ENCODE results near the gene CNBD2. TPM values are rescaled to one million over a fixed set of nuclear protein-coding genes. Genes with fewer than 3 reads are reported as not detected.
"Not testable (repeated sequence)": the region's sequence is repeated elsewhere in the genome, so short reads cannot be mapped to it uniquely, and the experiment has no call there.

The CNBD2 gene
- total RNA-seq, 1 donor from 2014 or later = 3.1 TPM

DNA sequence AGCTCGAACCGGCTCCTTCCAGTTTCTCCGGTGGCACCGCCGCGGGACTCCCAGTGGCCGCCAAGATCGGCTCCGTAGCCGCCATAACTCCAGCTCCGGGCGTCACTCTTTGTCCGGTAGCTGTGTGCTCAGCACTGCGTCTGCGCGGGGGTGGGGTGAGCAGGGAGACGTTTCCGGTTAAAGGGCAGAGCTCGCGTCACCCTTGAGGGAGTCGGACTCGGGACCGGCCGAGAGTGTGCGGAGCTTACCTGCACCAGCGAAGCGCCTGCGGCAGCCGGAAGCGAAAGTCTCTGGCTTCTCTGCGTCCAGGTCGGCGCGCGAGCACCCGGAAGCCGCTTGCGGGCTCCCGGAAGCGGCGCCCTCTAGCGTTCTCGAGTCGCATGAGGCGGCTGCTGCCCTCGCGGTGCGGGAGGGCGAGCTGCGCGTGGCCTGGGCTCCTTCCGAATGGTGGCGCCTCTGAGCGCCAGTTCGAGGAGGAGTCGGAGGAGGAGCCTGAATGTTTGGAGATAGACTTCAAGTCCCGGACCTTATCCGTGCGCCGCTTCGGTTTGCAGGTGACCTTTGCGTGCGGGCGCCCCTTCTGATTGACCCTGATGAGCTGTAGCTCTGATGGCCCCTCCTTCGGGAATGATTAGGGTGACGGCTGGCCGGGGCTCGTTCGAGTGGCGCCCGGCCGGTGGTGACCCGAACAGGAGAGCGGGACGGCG, 14.0 kb upstream of the CNBD2 start, which contains the start of gene SCAND1:
SCAND1 (minus strand) TSS at position 303 of the 707 bp plus-strand sequence; CDS start at position 85, 218 bp downstream.
- Mint-ChIP-seq H3K4me1 (peaks cover 14% of the 10 kb centered on the region), H3K9me3 (peaks cover 7% of the 10 kb centered on the region), H3K4me3 (peak within 1 kb of the TSS; percentile 100), H3K27ac (peak within 1 kb of the TSS; percentile 100), H3K36me3 (ENCODE audit: low read depth) (peaks cover 2% of the 10 kb centered on the region), H3K27me3 (peaks cover 5% of the 10 kb centered on the region)
- intact Hi-C loops (cut with micrococcal nuclease) = loop anchor here (1.0 to 10.0 kb wide), 9 partner anchors 60 to 1592 kb away; partner anchors contain the start of genes CEP250, CPNE1, ITCH and MMP24OS
- DNase-seq = peak; percentile 99

DNA sequence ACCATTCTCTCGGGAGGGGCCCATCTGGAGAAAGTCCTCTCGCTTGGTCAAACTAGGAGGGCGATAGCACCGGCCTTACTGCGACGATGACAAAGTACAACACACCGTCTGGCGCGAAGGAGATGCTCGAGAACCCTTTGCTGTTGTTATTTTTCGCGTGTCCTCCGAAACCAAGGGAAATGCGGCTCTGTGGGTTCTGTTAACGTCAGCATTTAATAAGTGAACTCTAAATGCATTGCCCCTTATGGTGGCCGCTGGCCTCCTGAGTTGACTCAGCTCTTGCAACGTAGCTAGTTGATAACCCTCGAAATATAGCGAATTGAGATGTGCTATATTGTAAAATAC, 13.5 kb upstream of the CNBD2 start:
- intact Hi-C loops (cut with micrococcal nuclease) = loop anchor here (1.0 to 10.0 kb wide), 9 partner anchors 60 to 1593 kb away; partner anchors contain the start of genes CEP250, CPNE1, ITCH and MMP24OS

GRCh38 chr20:35956616-35957015, 11.8 kb upstream of the CNBD2 start:
- Mint-ChIP-seq H3K4me1 (peaks cover 12% of the 10 kb centered on the region), H3K4me3 (no peak overlapping the region), H3K36me3 (ENCODE audit: low read depth) (peaks cover 2% of the 10 kb centered on the region), H3K27me3 (peaks cover 16% of the 10 kb centered on the region), H3K27ac (peak overlapping the region; percentile 8), H3K9me3 (peaks cover 11% of the 10 kb centered on the region)
- intact Hi-C loops (cut with micrococcal nuclease) = loop anchor here (10.0 kb wide), 1 partner anchor 62 kb away; no protein-coding TSS in a partner anchor
- no peak for DNase-seq

More for the DNA sequence above, 13.5 kb upstream of the CNBD2 start:
- Mint-ChIP-seq H3K27ac (peak overlapping the region; percentile 100), H3K4me1 (peaks cover 14% of the 10 kb centered on the region), H3K27me3 (peaks cover 6% of the 10 kb centered on the region), H3K9me3 (peaks cover 11% of the 10 kb centered on the region), H3K4me3 (peak overlapping the region; percentile 100), H3K36me3 (ENCODE audit: low read depth) (peaks cover 2% of the 10 kb centered on the region)
- no peak for DNase-seq

DNA sequence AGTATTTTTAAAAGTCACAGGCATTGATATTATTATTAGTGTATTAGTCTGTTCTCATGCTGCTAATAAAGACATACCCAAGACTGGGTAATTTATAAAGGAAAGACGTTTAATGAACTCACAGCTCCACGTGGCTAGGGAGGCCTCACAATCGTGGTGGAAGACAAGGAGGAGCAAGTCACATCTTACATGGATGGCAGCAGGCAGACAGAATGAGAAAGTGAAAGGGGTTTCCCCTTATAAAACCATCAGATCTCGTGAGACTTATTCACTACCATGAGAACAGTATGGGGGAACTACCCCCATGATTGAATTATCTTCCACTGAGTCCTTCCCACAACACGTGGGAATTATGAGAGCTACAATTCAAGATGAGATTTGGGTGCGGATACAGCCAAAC, 9.1 kb upstream of the CNBD2 start:
- H3K27ac Mint-ChIP-seq; H3K4me1 Mint-ChIP-seq; DNase-seq; H3K4me3 Mint-ChIP-seq; H3K36me3 Mint-ChIP-seq (ENCODE audit: low read depth): not testable (repeated sequence)
- H3K9me3 Mint-ChIP-seq = peaks cover 11% of the 10 kb centered on the region
- peaks cover 18% of the 10 kb centered on the region for H3K27me3 Mint-ChIP-seq
- intact Hi-C loops (cut with micrococcal nuclease) = loop anchor here (10.0 kb wide), 1 partner anchor 64 kb away; no protein-coding TSS in a partner anchor

DNA sequence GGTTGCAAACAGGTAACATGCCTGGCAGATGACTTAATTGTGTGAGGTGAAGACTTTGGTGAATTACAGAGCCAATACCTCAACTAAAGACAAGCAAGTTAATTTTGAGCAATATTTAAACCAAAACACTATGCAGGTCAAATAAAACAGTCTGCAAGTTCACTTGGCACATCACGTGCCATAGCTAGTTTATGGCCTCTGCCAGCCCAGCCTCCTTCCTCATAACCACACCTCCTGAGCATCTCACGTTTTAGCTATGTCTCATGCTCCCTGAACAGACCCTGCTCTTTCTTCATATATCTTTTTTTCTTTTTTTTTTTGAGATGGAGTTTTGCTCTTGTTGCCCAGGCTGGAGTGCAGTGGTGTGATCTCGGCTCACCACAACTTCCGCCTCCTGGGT, 4.5 kb upstream of the CNBD2 start:
- intact Hi-C loops (cut with micrococcal nuclease) = no loop called here
- no peak overlapping the region for H3K4me3 Mint-ChIP-seq
- H3K4me1 Mint-ChIP-seq = peaks cover 3% of the 10 kb centered on the region
- DNase-seq = no peak
- H3K36me3 Mint-ChIP-seq (ENCODE audit: low read depth) = no peaks in the 10 kb centered on the region
- H3K27ac Mint-ChIP-seq = no peak overlapping the region
- peaks cover 22% of the 10 kb centered on the region for H3K27me3 Mint-ChIP-seq
- peaks cover 6% of the 10 kb centered on the region for H3K9me3 Mint-ChIP-seq

DNA sequence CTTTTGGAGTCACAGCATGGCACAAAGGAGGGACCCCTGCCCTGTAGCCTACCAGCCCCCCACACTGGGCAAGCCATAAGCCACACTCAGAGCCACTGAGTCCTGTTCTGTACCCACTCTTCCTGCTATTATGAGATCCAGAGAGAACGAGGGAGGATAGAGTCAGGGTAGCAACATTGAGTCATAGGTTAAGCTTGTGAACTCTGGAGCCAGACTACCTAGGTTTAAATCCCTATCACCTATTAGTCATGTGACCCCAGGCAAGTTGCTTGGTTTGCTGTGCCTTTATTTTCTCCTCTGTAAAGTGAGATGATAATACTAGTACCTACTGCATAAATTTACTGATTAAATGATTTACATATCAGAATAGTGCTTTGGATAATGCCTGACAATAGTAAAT, 540 bp downstream of the CNBD2 start:
- Mint-ChIP-seq H3K27me3 (peaks cover 11% of the 10 kb centered on the region), H3K36me3 (ENCODE audit: low read depth) (no peaks in the 10 kb centered on the region), H3K4me1 (peaks cover 3% of the 10 kb centered on the region), H3K9me3 (no peaks in the 10 kb centered on the region), H3K27ac (no peak overlapping the region), H3K4me3 (no peak overlapping the region)
- DNase-seq = no peak
- intact Hi-C loops (cut with micrococcal nuclease) = no loop called here

DNA sequence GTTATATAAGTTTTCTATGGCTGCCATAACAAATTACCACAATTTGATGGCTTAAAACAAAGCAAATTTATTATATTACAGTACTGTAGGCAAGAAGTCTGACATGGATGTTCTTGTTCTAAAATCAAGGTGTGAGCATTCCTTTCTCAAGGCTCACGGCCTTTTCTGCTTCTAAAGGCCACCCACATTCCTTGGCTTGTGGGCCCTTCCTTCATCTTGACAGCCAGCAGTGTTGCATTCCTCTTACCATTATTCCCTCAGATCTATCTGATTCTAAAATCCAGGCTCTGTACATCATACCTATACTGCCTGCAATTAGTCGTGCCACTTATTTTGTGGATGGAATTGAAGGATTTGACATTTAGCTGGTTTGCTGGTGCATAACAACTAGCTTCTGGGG, 3.6 kb downstream of the CNBD2 start:
- Mint-ChIP-seq H3K9me3 (no peaks in the 10 kb centered on the region), H3K36me3 (ENCODE audit: low read depth) (no peaks in the 10 kb centered on the region), H3K4me3 (no peak overlapping the region), H3K27ac (no peak overlapping the region), H3K27me3 (peaks cover 6% of the 10 kb centered on the region), H3K4me1 (no peaks in the 10 kb centered on the region)
- intact Hi-C loops (cut with micrococcal nuclease) = no loop called here
- no peak for DNase-seq

GRCh38 chr20:35972462-35972861, 4.1 kb downstream of the CNBD2 start:
- Mint-ChIP-seq H3K27me3 (peaks cover 7% of the 10 kb centered on the region), H3K9me3 (no peaks in the 10 kb centered on the region)
- no peak for DNase-seq

DNA sequence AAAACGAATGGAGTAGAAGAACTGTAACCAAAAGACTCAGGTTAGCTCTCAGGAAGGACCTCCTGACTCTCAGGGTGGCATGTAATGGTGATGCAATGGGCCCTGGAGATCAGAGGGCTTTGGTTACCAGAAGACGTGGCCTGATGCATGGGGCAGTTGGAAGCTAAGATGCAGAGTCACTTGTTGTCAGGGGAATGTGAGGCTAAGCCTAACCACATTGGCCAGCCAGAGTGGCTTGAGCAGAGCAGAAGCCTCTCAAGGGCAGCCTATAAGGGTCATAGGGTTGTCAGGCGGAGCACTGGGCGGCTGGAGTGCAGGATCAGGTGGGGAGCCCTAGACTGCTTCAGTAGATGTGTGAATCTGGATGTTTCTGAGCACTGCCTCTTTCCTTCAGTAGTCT, 5.9 kb downstream of the CNBD2 start:
- DNase-seq = no peak
- Mint-ChIP-seq H3K27ac (no peak overlapping the region), H3K36me3 (ENCODE audit: low read depth) (no peaks in the 10 kb centered on the region), H3K4me1 (no peaks in the 10 kb centered on the region), H3K27me3 (peaks cover 9% of the 10 kb centered on the region), H3K4me3 (no peak overlapping the region), H3K9me3 (no peaks in the 10 kb centered on the region)
- intact Hi-C loops (cut with micrococcal nuclease) = no loop called here

More at GRCh38 chr20:35972462-35972861, 4.1 kb downstream of the CNBD2 start:
- Mint-ChIP-seq H3K4me1 (no peaks in the 10 kb centered on the region), H3K4me3 (no peak overlapping the region), H3K27ac (no peak overlapping the region), H3K36me3 (ENCODE audit: low read depth) (no peaks in the 10 kb centered on the region)
- intact Hi-C loops (cut with micrococcal nuclease) = no loop called here

DNA sequence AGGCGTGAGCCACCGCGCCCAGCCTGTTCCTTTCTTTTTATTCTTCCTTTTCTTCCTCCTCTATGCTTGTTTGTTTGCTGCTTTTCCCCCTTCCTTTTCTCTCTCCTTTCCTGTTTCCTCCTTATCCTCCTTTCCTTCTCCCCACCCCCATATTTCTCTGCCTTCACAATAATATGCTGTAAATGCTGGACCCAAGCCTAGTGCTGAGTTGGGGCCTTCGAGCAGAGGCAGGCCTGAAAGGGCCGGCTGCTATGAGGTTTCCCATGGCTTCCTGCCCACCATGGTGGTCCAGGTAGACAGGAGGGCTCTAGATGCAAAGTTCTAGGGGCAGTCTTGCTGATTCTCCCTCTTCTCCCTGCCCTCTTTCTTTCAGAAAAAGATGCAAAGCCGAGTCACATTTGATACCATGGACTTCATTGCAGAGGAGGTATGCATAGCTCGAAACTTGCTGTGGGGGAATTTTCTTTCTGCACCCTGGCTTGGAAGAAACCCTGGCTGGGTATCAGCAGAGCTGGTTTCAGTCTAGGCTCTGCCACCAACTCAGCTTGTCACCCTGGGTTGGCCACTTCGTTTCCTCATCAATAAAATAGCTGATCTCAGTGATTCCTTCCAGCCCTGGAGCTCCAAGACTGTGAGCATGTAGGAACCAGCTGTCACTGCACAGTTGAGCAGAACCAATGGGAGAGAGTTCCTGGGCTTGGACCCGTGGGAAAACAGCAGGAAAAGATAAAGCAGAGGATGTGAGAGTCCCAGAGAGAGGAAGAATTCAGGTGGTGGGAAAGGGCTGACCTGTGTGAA, 7.4 kb downstream of the CNBD2 start:
- Mint-ChIP-seq H3K4me1 (no peaks in the 10 kb centered on the region), H3K27me3 (peaks cover 6% of the 10 kb centered on the region), H3K36me3 (ENCODE audit: low read depth) (no peaks in the 10 kb centered on the region), H3K27ac (no peak overlapping the region), H3K4me3 (no peak overlapping the region), H3K9me3 (no peaks in the 10 kb centered on the region)
- no peak for DNase-seq
- intact Hi-C loops (cut with micrococcal nuclease) = no loop called here

- Mint-ChIP-seq H3K27ac (no peak overlapping the region), H3K36me3 (ENCODE audit: low read depth) (no peaks in the 10 kb centered on the region)
- intact Hi-C loops (cut with micrococcal nuclease) = no loop called here
Observed at GRCh38 chr20:35978041-35978513, 9.7 kb downstream of the CNBD2 start.

DNA sequence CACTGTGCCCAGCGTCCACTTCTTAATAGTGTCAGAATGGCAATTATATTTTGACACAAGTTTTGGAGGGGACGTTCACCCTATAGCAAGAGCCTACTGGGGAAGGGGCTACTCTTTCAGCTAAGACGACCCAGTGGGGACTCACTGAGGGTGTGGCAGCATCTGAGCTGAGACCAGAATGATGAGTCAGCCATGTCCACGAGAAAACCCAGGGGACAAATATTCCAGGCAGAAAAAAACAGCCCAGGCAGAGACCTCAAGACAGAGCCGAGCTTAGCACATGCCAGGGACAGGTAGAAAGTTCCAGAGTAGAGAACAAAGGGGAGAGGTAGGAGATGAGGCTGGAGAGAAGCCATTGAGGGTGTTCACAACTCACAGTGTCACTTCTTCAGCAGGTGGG, 11.2 kb downstream of the CNBD2 start:
- intact Hi-C loops (cut with micrococcal nuclease) = no loop called here
- H3K27ac Mint-ChIP-seq = no peak overlapping the region
- no peaks in the 10 kb centered on the region for H3K4me1 Mint-ChIP-seq
- peaks cover 9% of the 10 kb centered on the region for H3K27me3 Mint-ChIP-seq
- DNase-seq = no peak
- H3K4me3 Mint-ChIP-seq = no peak overlapping the region
- H3K9me3 Mint-ChIP-seq = no peaks in the 10 kb centered on the region
- no peaks in the 10 kb centered on the region for H3K36me3 Mint-ChIP-seq (ENCODE audit: low read depth)

More at GRCh38 chr20:35978041-35978513, 9.7 kb downstream of the CNBD2 start:
- H3K4me3 Mint-ChIP-seq = no peak overlapping the region
- H3K4me1 Mint-ChIP-seq = no peaks in the 10 kb centered on the region
- no peaks in the 10 kb centered on the region for H3K9me3 Mint-ChIP-seq
- peaks cover 9% of the 10 kb centered on the region for H3K27me3 Mint-ChIP-seq
- no peak for DNase-seq

GRCh38 chr20:35981969-35982368, 13.6 kb downstream of the CNBD2 start:
- Mint-ChIP-seq H3K27ac (no peak overlapping the region), H3K4me1 (no peaks in the 10 kb centered on the region), H3K9me3 (no peaks in the 10 kb centered on the region), H3K27me3 (peaks cover 11% of the 10 kb centered on the region), H3K36me3 (ENCODE audit: low read depth) (no peaks in the 10 kb centered on the region), H3K4me3 (no peak overlapping the region)
- intact Hi-C loops (cut with micrococcal nuclease) = no loop called here
- DNase-seq = no peak

- H3K27me3 Mint-ChIP-seq = peaks cover 14% of the 10 kb centered on the region
- no peak overlapping the region for H3K27ac Mint-ChIP-seq
- H3K36me3 Mint-ChIP-seq (ENCODE audit: low read depth) = no peaks in the 10 kb centered on the region
- DNase-seq = no peak
- no peaks in the 10 kb centered on the region for H3K4me1 Mint-ChIP-seq
- no peaks in the 10 kb centered on the region for H3K9me3 Mint-ChIP-seq
- intact Hi-C loops (cut with micrococcal nuclease) = no loop called here
- no peak overlapping the region for H3K4me3 Mint-ChIP-seq
Observed at GRCh38 chr20:35984382-35984781, 16.0 kb downstream of the CNBD2 start.

All from activated CD4-positive, alpha-beta T cell treated with anti-CD3 and anti-CD28 coated beads, Interleukin-2, amount 10 ng/mL, durations not matched to agents 24 days and 14 days (primary cell).